T1000 (cell line): Measurements from ENCODE around the gene ZNF514.
"Not testable (repeated sequence)": the region's sequence is repeated elsewhere in the genome, so short reads cannot be mapped to it uniquely, and the experiment has no call there.

ENCODE experiments used
- DNase-seq: peaks from one replicate; lab custom pipeline; 2025; ENCODE audit warnings: mixed read lengths; lab: John Stamatoyannopoulos, UW

The ZNF514 gene

DNA sequence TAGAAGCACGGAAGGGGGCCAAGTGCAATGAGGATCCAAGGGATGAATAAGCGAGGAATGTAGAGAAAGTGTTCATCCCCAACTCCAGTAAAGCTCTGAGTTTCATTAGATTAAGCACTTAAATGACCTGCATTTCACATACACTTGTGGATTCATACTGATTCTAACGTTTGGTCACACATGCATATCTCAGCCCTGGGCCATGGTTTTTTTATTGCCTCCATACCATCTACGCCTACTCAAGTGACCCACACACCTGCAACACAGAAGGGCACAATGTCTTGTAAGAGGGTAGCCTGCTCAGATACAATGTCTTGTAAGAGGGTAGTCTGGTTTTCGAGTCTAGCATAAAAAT lies 37.5 kb downstream of the ZNF514 start:
- DNase-seq: no peak

DNA sequence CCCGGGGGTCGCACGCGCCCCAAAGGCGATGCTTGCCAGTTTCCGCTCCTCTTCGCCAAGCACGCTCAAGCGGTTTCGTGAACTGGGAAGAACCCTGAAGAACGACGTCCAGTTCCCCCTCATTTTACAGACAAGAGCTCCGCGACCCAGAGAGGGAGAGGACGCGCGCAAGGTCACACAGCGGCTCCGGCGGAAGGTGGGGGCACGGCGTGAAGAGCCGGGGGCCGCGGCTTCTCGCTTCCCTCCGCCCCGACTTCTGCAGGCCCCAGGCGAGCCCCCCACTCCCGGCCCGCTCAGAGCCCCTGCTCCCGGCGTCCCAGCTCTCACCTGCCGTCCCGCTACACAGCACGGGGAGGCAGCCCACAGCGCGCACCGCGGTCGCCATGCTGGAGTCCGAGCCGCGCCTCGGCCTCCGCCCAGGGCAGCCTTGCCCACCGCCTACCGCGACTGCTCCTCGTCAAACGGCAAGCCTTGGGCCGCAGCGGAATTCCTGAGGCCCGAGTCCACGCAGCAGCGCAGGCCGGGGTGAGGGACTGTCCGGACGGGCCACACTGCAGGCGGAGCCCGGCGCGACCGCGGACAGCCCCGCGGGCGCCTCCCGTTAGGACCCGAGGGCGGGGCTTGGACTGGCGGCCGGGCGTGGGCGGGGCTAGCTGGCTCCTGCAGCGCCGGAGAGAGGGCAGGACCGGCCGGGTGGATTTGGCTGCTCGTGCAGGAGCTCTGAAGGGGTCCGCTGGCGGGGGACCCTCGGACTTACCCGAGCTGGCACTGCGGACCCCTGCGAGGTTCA lies 38.0 kb downstream of the ZNF514 start, which contains the start of gene MRPS5:
Gene MRPS5, minus strand, starts transcription at position 402 of the 790 bp plus-strand sequence. Its CDS starts 17 bp downstream, at position 385.
- peak; percentile 73 for DNase-seq

GRCh38 chr2:95121093-95121406 lies 38.6 kb downstream of the ZNF514 start:
- no peak for DNase-seq

- DNase-seq: no peak
Measured at GRCh38 chr2:95115418-95115817, 44.2 kb downstream of the ZNF514 start.

DNA sequence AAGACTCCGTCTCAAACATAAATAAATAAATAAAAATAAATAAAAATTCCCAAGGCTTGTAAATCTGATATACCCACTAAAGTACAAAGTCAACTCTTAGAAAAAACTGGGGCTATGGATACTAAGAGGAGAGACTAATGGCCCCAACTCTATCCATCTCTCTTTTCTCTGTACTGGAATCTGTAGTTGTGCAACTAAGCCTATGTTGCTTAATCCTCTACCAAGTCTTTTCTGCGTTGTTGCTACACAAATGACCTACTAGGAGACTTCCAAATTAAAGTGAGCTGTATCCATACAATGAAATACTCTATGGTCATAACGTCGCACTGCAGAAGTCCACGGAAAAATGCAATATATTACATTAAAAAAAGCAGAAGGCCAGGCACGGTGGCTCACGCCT lies 46.2 kb downstream of the ZNF514 start:
- no peak for DNase-seq

DNA sequence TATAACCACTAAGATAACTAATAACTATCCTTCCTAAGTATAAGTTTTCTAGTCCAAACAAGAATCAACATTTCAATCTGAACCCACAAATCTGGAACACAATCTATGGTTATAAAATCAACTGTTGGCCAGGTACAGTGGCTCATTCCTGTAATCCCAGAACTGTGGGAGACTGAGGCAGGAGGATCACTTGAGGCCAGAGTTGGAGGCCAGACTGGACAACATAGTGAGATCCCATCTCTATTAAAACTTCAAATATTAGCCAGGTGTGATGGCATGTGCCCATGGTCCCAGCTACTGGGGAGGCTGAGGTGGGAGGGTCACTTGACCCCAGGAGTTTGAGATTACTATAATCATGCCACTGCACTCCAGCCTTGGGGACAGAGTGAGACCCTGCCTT lies 49.3 kb downstream of the ZNF514 start:
- DNase-seq: no peak

DNA sequence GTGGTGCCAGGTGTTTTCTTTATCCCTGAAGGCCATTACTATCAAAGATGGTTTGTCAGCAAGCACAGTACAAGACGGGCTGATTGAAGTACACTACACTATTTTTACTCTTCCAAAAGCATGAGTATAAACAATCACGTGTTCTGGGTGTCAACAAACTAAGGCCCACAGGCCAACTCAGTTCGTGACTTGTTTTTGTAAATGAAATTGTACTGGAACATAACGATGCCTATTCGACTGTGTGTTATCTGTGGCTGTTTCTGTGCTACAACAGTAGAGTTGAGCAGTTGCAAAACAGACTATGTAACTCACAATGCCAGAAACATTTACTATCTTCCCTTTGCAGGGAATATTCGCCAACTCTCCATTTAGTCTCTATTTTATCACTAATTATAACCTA lies 50.4 kb downstream of the ZNF514 start:
- no peak for DNase-seq

GRCh38 chr2:95106081-95106480 lies 53.6 kb downstream of the ZNF514 start:
- no peak for DNase-seq

GRCh38 chr2:95104606-95105005 lies 55.0 kb downstream of the ZNF514 start:
- no peak for DNase-seq

DNA sequence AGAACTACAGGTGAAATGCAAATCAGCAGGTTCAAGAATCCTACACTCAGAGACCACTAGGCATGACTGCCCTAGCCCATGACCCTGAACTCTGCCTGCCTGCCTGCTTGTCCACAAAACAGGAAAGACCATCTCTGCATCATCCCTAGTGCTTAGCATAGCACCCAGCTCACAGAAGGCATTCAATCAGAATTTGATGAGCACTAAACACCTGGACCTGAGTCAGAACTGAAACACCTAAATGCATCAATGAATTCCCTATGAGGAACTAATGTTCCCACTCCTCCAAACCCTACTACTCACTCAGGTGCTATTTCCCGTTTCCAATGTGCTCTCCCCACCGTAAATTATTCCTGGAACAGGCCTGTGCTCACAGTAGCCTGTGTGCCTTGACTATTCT lies 59.7 kb downstream of the ZNF514 start:
- DNase-seq: no peak

DNA sequence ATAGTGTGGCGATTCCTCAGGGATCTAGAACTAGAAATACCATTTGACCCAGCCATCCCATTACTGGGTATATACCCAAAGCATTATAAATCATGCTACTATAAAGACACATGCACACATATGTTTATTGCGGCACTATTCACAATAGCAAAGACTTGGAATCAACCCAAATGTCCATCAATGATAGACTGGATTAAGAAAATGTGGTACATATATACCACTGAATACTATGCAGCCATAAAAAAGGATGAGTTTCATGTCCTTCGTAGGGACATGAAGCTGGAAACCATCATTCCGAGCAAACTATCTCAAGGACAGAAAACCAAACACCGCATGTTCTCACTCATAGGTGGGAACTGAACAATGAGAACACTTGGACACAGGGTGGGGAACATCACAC lies 61.4 kb downstream of the ZNF514 start:
- DNase-seq: not testable (repeated sequence)
